Fibroblast of the conjunctiva (primary cell): Measurements from ENCODE around the gene NATD1.
"Not testable (repeated sequence)": the region's sequence is repeated elsewhere in the genome, so short reads cannot be mapped to it uniquely, and the experiment has no call there.

Experiments
- DNase-seq: peaks from one replicate; pipeline ENCODE4 v3.0.0-alpha.2; 2010; ENCODE audit warnings: low read depth

The NATD1 gene

GRCh38 chr17:21246698-21247097 lies 6.5 kb downstream of the NATD1 start:
- DNase-seq = no peak

GRCh38 chr17:21245639-21246084 lies 7.5 kb downstream of the NATD1 start:
- DNase-seq = no peak

DNA sequence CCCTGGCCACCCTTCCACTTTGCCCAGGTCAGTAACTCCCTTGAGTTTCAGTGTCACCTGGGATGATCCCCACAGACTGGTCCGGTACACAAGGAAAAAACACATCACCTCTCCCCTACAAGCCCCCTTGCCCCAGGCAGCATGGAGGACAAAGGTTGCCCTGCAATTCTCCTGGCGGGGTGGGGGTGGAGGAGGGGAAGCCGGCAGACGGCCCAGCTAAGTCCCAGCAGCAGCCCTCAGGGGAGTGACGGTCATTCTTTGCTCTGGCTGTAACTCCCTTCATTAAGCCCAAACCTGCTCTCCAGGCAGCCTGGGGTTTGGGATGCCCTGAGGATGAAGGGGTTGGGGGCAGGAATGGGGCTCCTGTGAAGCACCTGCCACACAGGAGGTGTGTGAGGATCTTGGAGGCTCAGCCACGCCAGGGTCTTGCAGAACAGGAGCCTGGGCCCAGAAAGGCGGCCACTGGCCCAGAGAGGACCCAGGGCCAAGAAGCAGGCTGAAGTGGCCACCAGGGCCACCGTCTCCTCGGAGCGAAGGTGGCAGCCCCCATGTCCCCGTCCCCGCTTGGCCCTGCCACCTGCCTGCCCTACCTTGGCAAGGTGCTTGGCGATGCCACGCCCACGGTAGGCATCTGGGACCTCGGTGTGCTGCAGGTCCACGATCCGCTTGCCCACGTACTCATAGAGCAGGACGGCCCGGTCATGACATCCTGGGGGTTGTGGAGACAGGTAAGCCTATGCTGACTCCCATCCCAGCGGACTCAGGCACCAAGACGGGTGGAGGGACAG lies 9.5 kb downstream of the NATD1 start:
- no peak for DNase-seq

GRCh38 chr17:21242780-21243515 lies 10.3 kb downstream of the NATD1 start:
- no peak for DNase-seq

- DNase-seq = no peak
Observed at GRCh38 chr17:21242026-21242697, 11.0 kb downstream of the NATD1 start.

DNA sequence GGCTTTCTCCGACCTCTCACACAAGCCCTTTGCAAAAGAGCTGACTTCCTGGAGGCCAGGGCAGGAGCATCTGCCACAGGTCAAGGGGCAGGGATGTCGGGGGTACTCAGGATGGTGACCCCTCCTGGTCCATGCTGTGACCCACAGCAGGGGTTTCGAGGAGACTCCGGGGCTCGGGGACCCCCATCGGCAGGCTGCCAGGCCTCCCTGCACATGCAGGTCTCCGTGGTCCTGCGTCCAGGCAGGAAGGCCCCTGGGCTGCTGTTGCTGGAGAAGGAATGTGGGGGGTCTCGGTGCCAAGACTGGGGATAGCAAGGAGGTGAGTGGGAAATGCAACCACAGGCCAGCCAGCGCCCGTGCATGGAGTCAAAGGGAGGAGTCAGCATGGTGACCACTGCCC lies 11.6 kb downstream of the NATD1 start:
- no peak for DNase-seq

DNA sequence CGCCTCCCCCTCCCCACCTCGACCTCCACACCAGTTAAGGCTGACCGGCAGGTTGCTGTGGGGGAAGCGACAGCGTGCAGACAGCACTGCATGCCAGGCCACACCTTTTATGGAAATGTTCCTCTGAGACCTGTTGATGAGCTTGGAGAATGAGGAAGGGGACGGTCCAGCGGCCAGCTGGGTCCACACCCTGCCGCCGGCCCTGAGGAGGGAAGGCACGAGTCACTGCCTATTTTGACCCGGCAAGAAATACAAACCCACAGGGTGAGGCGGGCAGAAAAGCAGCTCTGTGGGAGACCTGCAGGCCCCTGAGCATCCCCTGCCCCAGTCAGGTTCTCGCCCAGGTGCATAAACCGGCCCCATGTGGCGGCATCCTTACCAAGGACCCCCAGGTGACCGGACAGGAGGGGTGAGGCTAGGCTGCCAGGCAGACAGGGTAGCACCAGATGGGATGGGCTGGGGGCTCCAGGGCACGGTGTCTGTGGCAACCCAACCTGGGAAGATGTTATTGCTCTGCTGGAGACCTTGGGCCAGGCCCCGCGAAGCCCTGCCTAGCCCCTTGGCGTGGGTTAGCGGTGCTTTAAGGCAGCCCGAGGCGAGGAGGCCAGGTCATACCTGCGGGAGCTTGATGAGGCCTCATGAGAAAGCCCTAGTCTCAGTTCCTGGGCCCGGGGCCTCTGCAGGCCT lies 12.7 kb downstream of the NATD1 start:
- DNase-seq = no peak

GRCh38 chr17:21239680-21240368 lies 13.4 kb downstream of the NATD1 start:
- DNase-seq = no peak

- DNase-seq = no peak
Observed at GRCh38 chr17:21235921-21236320, 17.3 kb downstream of the NATD1 start.

- DNase-seq = no peak
Observed at GRCh38 chr17:21233581-21234347, 19.4 kb downstream of the NATD1 start.

DNA sequence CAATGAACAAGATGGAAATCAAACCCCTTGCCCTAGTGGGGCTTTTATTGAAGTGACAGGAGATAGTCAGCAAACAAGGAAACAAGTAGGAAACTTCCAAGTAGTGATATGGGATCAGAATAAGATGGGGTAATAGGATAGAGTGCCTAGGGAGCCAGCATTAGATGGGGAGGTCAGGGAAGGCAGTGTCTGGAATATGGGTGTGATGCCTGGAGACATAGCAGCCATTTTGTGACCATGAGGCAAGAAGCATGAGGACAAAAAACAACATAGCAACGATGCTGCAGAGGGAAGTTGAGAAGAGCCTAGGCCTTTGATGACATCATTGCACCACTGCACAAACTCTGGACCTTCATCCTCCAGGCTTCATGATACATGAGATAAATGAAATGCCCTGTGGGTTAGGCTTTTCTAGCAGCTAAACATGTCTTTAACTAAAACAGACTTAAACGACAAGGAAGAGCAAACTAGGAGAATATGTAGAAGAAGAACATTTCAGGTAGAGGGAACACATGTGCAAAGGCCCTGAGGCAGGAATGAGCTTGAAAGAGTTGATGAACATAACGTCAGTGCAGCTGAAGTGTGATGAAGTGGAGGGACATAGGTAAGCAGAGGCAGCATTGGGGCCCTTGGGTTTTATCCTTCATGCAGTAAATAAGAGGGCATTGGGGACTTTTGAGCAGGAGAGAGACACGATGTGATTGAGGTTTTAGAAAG lies 21.0 kb downstream of the NATD1 start:
- no peak for DNase-seq

DNA sequence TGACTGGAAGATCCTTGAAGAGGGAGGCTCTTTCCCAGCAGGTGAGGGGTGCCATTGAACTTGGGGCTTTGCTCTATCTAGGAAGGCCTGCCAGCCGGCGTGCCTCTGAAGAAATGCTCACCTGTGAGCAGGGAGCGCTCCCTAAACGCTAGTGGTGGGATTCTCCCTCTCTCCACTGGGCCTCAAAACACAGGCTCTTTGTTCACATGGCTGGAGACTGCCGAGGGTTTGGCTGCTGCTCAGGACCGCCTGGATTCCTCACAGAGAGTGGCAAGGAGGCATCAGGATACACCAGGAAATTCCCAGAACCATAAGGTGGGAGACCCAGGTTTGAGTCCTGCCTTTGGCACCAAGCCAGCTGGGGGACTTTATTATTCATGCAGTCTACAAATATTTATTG lies 21.7 kb downstream of the NATD1 start:
- no peak for DNase-seq

DNA sequence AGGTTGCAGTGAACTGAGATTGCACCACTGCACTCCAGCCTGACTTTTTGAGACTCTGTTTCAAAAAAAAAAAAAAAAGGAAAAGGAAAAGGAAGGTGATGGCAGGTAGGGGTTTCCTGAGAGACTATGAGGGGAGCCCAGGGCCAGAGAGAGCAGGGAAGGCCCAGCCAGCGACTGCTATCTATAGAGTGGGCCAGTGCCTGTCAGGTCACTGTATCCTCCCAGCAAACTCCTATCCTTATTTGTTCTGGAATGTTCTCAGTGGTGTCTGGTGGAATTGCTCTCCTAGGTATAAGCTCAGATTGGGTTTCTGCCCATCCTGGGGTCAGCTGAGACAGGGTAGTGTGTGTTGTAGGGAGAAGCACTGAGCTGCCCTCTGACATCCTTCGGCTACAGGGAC lies 24.4 kb downstream of the NATD1 start:
- no peak for DNase-seq

- DNase-seq = no peak
Observed at GRCh38 chr17:21228111-21228510, 25.1 kb downstream of the NATD1 start.

DNA sequence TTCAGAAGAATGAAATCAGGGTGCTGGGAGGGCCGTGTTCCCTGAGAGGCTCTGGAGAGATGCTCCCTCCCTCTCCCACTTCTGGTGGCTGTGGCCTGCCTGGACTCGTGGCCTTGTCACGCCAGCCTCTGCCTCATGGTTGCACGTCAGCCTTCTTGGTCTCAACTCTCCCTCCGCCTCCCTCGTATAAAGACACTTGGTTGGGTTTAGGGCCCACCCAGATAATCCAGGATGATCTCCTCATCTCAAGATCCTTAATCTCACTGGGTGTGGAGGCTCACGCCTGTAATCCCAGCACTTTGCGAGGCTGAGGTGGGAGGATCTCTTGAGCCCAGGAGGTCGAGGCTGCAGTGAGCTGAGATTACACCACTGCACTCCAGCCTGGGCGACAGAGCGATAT lies 25.9 kb downstream of the NATD1 start:
- not testable (repeated sequence) for DNase-seq

DNA sequence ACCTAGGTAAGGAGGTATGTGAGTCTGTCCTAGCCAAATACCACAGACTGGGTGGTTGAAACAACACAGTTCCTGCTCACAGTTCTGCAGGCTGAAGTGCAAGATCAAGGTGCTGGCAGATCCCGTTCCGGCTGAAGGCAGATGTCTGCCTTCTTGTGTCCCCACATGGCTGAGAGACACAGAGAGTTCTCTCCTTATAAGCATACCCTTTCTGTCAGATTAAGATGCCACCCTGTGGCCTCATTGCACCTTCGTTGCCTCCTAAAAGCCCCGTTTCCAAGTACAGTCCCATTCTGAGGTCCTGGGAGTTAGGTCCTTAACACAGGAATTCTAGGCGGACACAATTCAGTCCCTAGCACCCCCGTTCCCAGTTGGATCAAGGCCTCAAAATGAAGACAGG lies 30.1 kb downstream of the NATD1 start:
- DNase-seq = no peak

GRCh38 chr17:21218831-21219380 lies 34.3 kb downstream of the NATD1 start:
- no peak for DNase-seq

- DNase-seq = no peak
Observed at GRCh38 chr17:21218101-21218500, 35.1 kb downstream of the NATD1 start.

- DNase-seq = no peak
Observed at GRCh38 chr17:21217346-21217745, 35.9 kb downstream of the NATD1 start.

GRCh38 chr17:21215935-21216334 lies 37.3 kb downstream of the NATD1 start:
- no peak for DNase-seq
